ENCODE measurements around the gene KCNQ2.
"Not testable (repeated sequence)": the region's sequence is repeated elsewhere in the genome, so short reads cannot be mapped to it uniquely, and the experiment has no call there.

The KCNQ2 gene

DNA sequence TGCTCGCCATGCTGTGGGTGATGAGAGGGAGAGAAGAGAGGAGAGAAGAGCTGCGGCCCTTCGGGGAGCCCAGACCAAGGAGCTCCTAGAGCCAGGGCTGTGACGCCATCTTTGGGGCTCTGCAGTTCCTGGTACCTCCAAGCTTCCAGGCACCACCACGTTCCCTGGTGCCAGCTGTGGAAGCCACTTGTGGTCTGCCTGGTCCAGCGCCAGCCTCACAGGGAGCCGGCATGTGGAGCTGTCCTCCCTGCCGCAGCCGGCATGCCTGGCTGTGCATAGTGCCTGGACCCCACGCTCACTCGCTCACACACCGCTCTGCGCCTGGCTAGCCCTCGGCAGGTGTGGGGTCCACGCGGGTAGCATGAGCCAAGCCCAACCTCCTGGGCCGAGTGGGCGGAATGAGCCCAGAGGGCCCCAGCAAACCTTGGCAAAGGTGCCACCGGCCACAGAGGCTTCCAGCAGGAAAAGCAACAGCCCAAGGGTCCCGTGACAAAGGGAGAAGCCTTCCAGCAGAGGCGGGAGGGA is 92.0 kb downstream of the KCNQ2 start:
- no peak for DNase-seq

DNA sequence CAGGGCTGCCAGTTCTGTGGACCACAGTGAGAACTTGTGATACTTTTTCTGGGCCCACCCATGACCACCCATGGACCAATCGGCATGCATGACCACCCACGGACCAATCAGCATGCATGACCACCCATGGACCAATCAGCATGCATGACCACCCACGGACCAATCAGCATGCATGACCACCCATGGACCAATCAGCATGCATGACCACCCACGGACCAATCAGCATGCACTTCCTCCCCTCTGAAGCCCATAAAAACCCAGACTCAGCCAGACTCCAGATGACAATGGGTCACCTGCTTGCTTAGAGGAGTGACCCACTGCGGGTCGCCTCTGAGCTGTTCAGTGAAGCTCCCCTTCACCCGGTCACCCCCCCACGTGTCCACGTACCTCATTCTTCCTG is 92.6 kb downstream of the KCNQ2 start:
- DNase-seq: not testable (repeated sequence)

DNA sequence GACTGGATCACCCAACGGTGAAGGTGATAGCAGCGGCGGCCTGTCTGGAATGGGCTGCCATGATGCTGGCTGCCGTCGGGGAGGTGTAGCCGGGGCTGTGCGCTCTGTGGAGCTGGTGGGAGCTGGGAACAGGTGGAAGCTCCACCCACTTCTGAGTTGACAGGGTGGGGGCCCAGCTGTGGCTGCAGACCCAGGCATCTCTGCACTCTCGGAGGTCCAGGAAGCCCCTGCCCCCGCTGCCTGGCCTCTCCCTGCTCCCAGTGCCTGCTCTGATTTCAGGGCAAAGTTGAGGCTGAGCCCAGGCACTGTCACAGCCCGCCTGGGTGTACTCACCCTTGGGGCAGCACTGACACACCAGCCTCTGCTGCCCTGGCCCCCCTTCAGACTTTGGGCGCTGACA is 93.2 kb downstream of the KCNQ2 start:
- no peak for DNase-seq

DNA sequence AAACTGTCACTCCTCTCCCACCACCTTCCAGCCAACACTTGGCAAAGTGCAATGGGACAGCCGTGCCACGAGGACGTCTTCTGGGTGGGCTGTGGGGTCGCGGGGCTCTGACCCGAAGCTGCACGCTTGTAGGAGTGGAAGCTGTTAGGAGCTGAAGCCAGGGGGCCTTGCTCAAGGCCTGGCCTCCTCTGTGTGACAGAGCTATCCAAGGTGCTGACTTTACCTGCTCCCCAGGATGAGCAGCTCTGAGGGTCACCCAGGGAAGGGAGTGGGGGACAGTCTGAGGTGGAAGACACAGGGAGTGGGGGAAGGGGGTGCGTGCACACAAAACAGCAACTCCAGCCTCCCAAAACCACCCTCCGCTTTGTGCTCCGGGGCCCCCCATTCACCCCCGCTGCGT is 93.8 kb downstream of the KCNQ2 start:
- DNase-seq: no peak

DNA sequence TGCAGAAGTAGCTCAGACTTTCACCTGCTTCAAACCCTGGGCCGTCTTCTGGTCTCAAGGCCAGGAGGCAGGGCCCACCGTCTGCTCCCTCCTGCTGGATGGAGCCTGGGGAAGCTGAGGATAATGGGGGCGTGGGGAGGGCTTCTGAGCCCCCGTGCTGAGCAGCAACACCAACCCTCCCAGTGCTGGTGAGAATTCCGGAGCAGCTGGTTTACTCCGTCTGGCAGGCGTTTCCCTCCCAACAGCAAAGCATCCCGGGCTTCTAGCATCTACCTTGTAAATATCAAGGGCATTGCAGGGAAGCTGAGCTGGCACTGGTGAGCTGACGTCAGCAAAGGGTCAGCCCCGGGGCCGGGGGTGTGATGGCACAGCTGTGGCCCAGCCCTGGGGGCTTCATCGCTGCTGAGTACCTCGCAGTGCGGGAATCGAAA is 94.5 kb downstream of the KCNQ2 start:
- DNase-seq: no peak

DNA sequence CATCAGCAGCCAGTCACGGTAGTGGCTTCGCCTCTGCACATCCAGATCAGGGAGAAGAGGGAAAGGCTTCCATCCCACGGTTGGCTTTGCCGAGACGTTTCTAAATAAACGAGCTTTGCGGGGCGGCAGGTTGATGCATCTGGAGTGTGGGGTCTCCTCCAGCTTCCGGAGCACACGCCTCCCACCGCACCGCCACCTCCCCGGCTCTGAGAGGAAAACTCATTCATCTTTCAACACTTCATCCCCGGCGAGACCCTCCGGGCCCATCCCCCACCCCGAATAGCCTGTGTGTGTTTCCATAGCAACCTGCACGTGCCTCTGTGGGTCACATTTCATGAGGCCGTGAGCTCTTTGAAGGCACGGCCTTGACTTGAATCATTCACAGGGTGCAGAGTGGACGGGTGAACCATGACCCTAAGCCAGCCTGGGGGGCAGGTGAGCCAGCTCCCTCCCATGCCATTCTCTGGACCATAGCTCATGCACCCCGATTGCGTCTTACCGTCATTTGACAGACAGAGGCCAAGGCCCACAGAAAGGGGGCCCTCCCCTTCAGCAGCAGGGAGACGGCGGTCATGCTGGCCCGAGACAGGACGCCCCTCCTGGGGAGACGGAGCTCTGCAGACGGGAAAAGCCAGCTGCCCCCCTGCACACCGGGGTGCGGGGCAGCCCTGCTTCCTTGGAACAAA is 95.1 kb downstream of the KCNQ2 start:
- no peak for DNase-seq

DNA sequence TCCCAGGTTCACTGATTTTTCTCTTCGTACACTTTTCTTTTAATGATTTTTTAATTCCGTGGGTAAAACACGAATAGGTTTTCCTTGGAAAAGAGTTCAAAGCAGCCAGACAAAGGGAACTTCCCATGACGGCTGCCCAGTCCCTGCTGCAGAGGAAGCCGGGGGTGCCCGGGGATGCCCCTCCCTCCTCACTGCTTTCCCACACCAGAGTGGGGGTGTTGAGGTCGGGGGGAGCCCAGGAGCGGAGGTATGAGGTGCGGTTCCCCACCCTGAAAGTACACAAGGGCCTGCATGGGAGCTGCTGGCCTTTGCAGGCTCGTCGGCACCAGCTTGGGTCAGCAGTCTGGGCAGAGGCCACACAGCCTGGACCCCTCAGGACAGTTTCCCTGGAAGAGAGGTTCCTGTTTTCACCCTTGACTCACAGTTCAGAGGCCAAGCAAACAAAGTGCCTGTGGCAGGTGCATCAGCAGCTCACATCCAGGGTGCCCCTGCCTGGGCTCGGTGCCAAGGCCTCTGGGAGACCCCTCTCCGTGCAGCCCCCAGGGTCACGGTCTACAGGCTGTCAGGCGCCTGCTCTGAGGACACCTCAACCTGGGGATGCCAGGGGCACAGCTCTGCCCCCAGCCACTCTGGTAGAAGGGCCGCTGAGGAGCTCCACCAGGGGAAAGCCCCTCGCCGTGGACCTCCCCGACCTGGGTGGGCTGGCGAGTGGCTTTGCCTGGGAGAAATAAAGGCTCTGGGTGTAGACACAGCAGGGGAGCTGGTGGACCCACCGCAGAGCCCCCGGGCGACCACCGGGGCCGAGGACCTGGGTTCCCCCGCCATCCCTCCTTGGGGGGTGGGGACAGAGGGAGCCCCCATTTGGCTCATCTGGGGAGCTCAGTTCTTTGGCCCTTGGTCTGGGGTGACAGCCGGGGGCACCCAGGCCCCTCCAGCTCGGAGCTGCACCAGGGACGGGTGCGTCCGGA is 95.9 kb downstream of the KCNQ2 start:
- no peak for DNase-seq

DNA sequence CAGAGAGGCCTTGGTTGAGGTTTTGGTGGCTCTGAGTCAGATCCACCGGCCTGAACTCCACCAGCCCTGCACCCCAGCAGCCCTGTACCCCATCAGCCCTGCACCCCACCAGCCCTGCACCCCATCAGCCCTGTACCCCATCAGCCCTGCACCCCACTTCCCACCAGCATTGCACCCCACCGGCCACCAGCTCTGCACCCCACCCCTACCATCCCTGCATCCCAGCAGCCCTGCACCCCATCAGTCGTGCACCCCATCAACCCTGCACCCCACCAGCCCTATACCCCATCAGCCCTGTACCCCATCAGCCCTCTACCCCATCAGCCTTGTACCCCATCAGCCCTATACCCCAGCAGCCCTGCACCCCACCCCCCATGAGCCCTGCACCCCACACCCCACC is 97.0 kb downstream of the KCNQ2 start:
- DNase-seq: no peak

DNA sequence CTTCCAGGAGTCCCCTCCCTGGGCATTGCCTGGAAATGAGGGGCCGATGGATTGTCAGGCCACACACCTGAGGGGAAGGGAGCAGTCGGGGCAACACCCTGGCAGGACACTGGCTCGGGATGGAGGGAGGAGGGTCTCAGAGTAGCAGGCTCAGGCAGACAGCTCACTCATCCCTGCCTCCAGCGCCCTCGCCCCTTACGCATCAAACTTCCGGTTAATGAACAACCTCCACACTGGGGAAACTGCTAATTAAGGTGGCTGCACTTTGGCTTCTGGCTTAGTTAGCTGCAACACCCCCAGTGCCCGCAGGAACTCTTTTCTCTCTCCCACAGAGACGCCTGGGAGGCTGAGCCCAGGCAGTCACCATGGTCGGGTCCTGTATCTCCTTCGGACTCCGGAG is 98.0 kb downstream of the KCNQ2 start:
- DNase-seq: no peak

DNA sequence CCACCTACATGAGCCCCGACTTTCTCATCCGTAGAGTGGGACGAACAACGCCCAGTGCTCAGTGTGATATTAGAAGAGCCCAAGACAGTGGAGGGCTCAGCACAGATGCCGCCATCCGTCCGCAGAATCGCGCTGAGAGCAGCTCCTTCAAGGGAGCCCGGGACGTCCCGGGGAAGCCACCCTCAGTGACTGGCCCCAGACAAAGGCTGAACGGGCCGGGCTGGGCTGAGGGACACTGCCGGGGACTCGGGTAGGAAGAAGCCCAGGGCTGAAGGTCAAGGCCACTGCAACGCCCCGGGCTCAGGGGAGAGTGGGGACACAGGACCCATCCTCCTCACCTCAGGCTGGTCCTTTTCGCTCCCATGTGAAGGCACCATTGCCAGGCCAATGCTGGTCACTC is 98.5 kb downstream of the KCNQ2 start:
- DNase-seq: no peak

DNA sequence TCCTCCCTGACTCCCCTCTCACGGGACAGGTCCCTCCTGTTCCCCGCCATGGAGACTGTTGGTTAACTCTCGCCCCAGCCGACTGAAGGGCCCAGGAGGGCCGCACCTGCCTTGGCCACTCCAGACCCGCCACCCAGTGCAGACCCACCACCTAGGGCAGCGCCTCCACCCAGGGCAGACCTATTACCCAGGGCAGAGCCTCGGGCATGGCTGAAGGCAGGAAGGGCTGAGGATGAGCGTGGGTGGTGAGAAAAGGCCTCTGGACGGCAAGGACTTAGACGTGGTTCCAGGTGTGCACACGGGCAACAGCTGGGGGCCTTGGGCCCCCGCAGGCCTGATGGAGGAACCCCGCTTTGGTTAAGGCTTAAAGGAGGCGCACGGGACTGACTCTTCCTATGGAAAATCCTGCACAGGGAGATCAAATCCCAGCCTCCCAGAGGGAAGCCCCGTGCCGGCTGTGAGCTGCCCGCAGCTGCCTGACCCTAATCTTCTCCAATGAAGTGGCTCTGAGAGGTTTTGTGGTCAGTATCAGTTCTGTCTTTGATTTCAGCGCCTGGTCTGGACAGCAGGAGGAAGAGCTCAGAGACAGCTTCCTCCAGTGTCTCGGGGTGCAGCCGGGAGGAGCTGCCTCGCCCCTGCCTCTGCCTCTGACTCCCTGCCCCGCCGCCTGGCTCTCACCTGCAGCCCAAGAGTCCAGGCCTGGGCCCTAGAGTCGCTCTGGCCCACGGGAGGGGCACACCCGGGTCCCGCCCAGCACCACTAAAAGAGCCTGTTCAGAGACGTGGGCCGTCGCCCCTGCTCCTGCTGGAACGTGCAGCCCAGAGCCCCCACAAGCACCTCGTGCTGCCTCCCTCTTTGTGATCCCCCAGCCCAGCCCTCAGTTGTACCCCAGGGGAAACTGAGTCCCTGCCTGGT is 99.2 kb downstream of the KCNQ2 start:
- no peak for DNase-seq

DNA sequence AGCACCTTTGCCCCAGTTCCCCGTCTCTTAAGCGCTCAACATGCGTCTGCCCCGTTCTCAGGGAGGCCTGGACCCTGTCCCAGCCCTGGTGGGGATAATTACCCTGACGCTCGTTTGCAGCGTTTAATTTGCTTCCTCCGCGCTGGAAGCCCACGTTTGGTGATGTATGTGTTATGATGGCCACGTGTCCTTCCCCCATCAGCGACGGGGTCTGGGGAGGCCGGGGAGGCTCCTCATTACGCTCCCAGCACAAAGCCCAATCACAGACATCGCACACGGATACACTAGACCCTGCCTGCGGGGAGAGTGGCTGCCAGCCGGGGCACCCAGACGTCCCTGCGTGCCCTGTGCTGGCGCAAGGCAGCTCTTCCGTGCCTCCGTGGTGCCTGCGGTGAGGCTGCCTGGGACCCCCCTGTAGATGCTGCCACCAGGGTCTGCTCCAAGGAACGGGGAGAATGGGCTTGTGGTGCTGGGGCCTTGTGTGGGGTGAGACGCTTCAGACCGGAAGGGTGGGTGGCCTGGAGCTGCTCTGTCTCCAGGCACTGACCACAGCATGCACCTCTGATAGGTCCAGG is 101.1 kb downstream of the KCNQ2 start:
- no peak for DNase-seq

DNA sequence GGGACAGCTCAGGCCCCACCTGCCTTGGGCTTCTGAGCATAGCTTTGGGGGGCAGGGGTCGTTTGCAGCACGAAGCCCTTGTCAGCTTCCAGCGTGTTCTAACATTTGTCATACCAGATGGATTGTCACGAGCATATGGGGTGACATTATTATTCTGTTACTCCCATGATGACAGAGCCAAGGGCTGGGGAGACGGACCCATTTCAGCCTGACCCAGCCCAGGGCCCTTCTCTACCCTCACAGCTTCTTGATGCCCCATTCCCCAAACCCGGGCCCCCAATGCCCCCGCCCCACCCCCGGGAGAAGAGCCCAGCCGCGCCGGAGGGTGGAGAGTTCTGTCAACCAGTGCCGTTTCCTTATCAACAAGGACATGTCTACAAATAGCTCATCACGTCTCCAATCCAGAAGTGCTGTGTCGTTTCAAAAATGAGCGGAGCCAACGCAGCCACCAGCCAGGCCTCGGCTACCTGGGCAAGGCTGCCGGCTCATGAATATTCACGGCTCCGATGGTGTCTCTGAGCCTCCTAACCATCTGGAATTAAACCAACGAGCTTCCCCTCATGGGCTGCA is 101.8 kb downstream of the KCNQ2 start:
- no peak for DNase-seq

DNA sequence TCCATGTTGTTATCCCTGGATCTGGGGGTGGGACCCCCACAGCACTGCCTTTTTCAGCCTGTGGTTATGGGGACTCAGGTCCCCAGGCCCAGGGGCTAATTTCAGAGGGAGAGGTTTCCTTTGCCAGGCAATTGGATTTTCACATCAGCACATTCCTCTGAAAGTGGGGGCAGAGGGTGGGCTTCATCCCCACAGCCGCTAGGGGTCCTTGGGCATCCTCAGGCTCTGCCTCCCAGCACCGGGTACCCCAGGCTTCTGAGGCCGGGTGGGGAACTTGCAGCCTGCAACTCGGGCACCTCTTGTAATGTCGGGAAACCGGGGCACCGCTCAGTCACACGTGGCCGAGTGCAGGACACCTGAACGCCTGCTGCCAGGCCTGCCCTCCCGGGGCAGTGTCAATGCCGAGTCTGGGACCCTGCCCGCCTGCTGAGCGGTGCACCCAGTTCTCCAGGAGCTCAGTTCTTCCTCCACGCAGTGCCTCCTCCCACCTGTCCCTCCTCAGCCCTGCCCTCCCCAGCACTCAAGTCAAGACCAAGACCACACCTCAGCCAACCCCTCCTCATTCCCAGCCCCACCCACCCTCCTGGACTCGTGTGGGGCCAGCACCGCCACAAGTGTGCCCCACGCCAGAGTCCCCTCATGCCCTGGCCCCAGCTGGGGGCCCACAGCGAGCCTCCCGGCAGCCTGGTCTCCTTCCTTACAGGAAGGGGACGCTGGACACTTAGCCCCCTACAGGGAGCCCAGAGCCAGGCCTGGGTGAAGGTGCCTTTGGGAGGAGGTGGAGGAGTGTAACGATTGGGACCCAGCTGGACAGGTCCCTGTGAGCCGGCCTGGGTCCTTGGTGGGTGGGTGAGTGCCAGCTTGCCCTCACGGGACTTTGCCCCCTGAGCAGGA is 102.5 kb downstream of the KCNQ2 start:
- DNase-seq: no peak

DNA sequence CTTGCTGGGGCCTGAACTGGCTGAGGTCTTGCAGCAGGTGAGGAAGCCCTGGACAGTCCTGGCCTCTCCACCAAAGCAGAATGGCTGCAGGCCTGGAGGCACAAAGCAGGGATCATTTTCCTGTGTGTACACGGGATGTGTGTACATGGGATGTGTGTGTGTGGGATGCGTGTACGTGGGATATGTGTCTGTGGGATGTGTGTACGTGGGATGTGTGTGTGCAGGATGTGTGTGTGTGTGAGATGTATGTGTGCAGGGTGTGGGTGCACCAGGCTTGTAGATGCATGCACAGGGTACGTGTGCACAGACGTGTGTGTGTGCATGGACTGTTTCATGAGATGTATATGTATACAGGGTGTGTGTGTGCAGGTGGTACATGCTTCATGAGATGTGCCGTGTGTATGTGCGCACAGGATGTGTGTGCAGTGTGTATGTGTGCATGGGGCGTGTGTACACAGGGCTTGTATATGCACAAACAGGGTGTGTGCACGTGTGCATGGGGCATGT is 103.4 kb downstream of the KCNQ2 start:
- DNase-seq: no peak

DNA sequence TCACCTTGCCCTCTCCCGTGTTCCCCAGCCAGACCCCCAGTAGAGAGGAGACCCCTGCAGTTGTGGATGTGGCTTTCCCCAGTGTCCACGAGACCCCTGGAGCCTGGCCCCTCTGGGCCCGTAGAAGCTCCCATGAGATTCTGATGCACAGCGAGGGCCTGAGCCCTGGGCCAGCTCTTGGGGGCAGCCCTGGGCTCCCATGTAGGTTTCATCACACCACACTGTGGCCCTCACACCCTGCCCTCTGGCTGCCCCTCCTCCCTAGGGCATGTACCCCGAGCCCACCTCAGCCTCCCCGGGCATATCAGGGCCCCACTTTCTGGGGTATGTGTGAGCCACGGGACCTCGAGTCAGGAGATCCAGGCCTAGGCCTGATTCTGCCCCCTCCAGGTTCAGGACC is 104.3 kb downstream of the KCNQ2 start:
- DNase-seq: no peak

DNA sequence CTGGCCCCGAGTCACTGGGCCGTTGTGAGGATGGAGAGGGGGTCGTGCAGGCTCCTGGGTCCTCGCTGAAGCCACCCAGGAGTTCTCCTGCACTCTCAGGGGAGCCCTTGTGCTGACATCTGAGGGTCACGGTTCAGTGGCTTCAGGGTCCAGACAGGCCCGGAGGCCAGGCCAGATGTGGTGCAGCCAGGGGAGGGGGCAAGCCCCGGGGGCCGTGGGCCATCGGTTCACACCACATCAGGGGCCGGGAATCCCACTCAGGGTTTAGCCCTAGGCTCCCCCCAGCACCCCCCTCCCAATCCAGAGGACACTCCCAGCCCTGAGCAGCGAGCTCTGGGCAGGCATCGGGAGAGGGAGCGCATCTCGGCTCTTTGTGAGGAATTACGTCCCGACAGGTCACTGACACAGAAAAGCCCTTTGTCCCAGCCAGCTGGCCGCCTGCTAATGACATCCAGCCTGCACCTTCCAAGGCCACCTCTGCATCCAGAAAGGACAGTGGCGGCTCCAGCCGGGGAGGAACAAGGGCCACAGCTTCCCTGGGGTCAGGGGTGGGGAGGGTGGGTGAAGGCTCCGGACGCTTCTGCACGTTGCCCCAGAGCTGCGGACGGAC is 104.9 kb downstream of the KCNQ2 start:
- no peak for DNase-seq

DNA sequence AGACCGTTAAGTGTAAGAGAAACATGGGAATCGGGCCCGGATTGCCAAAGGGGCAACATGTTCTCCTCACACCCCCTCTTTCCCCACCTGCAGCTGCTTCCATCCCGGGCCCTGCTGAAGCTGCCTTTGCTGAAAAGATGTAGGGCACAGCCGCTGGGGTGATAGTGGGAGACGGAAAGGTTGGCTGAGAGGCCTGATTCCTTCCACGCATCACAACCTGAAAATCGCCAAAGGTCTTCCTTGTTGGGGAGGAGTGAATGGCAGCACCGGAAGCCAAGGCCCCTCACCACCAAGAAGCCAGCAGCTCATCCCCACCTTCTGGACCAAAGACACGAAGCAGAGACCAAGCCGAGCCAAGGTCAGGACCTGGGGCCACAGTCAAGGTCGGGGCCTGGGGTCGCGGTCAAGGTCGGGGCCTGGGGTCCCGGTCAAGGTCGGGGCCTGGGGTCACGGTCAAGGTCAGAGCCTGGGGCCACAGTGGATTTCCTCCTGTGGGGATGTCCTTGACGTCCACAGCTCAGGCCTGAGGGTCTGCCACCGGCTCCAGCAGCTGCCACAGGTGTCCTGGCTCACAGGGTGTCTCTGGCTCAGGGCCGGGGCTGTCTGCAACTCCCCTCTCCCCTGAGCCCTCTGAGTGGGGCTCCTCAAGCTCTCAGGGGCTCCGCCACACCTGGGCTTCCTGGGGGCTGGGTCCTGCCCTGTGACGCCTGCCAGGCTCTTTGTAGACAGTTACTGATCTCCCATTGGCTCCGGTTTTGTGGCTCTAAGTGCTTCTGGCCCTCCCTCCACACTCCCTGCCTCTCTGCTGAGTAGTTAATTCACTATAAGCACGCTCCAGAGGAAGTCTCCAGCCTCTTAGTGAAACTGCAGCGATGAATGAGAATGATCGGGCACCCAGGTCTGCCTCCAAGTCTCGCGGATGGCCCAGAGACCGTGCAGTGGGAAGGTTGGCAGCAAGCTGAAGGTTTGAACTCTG is 105.8 kb downstream of the KCNQ2 start:
- peak; percentile 42 for DNase-seq

All from NCI-H1105 treated with DMSO at 0.1 percent for 48 hours (cell line).